HCT116 (cell line): ENCODE results near the gene ZCCHC13. TPM values are rescaled to one million over a fixed set of nuclear protein-coding genes. Genes with fewer than 3 reads are reported as not detected.

Source experiments
- CBX3 ChIP-seq: IDR thresholded peaks from 2 replicates; pipeline ENCODE4 v1.6.1; 2012; ENCODE audit warnings: low read depth
- ELF1 ChIP-seq: IDR thresholded peaks from 2 replicates; pipeline ENCODE4 v1.6.1; 2012; ENCODE audit warnings: low read depth, borderline replicate concordance
- EZH2phosphoT487 ChIP-seq: fragments of 200-600 bp; IDR thresholded peaks from 2 replicates; pipeline ENCODE4 v1.6.1; 2018; ENCODE audit warnings: antibody characterized with exemption, borderline replicate concordance
- FOSL1 ChIP-seq: IDR thresholded peaks from 2 replicates; pipeline ENCODE4 v1.6.1; 2012; ENCODE audit warnings: low read depth
- POLR2A ChIP-seq: IDR thresholded peaks from 2 replicates; pipeline ENCODE4 v1.7.0; 2011; ENCODE audit warnings: borderline replicate concordance; ENCODE audit not compliant: insufficient read depth, insufficient read length; ENCODE audit errors: extremely low read depth
- SRF ChIP-seq: IDR thresholded peaks from 2 replicates; pipeline ENCODE4 v1.6.1; 2012; ENCODE audit warnings: low read depth
- ZNF274 ChIP-seq: fragments of 200-500 bp; sonication (Bioruptor generic); IDR thresholded peaks from 2 replicates; pipeline ENCODE4 v1.6.1; 2014; ENCODE audit warnings: mild to moderate bottlenecking, low read depth, low read length, inconsistent platforms
- microRNA counts: library from miRNA; unstranded; fragments of <30 nt; microRNA quantifications from one replicate; lab custom pipeline; 2015
- microRNA-seq: library from miRNA; unstranded; fragments of <30 nt; microRNA quantifications from one replicate; pipeline ENCODE4, GENCODE V29; 2016; ENCODE audit warnings: borderline number of aligned reads
- total RNA-seq: library from RNA; stranded (reverse); gene quantifications from one replicate; pipeline ENCODE4 v1.2.1, GENCODE V29; 2021; ENCODE audit not compliant: unreplicated experiment
- TF ChIP-seq, protein P1 (sequence below), 3 experiments: fragments of 200-600 bp in 1 of 3; sonication (generic) in 1 of 3; IDR thresholded peaks in 2 of 3; conservative IDR thresholded peaks in 1 of 3; 2 replicates each; pipeline ENCODE4 v1.5.1; 2012 to 2017; ENCODE audit warnings: low read depth in 2 of 3, low read length in 2 of 3, antibody characterized with exemption in 1 of 3, borderline replicate concordance in 1 of 3, control low read depth in 1 of 3, mild to moderate bottlenecking in 1 of 3, mixed read lengths in 1 of 3, mixed run types in 1 of 3, moderate library complexity in 1 of 3; ENCODE audit not compliant: insufficient read depth in 1 of 3

The ZCCHC13 gene
- total RNA-seq, 1 experiment from 2014 or later, result not detected

DNA sequence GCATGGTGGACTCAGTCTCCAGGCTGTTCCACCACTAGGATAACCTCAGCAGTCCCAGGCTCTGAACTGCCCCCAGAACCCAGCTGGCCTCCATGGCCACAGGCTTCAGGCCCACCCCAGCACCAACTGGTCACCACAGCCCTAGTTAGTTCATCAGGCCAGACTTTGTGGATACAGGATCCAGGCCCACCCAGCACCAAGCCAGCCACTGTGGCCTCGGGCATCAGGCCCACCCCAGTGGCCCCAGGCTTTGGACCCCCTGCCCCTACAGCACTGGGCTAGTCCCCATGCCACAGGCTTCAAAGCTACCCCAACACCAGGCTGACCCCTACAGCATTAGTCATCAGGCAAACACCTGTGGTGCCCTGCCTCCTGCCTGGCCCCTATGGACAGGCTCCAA lies 50.0 kb downstream of the ZCCHC13 start (continued):
- TF ChIP-seq, protein P1, sequence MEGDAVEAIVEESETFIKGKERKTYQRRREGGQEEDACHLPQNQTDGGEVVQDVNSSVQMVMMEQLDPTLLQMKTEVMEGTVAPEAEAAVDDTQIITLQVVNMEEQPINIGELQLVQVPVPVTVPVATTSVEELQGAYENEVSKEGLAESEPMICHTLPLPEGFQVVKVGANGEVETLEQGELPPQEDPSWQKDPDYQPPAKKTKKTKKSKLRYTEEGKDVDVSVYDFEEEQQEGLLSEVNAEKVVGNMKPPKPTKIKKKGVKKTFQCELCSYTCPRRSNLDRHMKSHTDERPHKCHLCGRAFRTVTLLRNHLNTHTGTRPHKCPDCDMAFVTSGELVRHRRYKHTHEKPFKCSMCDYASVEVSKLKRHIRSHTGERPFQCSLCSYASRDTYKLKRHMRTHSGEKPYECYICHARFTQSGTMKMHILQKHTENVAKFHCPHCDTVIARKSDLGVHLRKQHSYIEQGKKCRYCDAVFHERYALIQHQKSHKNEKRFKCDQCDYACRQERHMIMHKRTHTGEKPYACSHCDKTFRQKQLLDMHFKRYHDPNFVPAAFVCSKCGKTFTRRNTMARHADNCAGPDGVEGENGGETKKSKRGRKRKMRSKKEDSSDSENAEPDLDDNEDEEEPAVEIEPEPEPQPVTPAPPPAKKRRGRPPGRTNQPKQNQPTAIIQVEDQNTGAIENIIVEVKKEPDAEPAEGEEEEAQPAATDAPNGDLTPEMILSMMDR (IDR thresholded peaks at IDR 0.05 in 2 of 3, conservative IDR thresholded peaks at IDR 0.05 in 1 of 3; ENCODE audit: borderline replicate concordance in 1 of 3, insufficient read depth in 1 of 3, low read depth in 2 of 3, low read length in 2 of 3), result no peak
- TF ChIP-seq ZNF274 (no peak), ELF1 (no peak), CBX3 (no peak), EZH2phosphoT487 (no peak), POLR2A (no peak), SRF (no peak), FOSL1 (no peak)

MicroRNAs within 50 kb of the gene (microRNA counts, 767-probe panel; counts per million panel counts)
- microRNA hsa-miR-374a-5p (lab: Ali Mortazavi, UCI) (21,881 counts per million, percentile 52 among the panel's probes with 10 or more counts), microRNA hsa-miR-545-3p (lab: Ali Mortazavi, UCI) (not detected)

Small RNA genes within 50 kb of the gene (microRNA-seq; reads per million reads assigned to microRNA genes)
- 405 reads per million, percentile 74 among the genes with 10 or more reads in this experiment for gene MIR374A
- gene MIR545, result 1.6 reads per million

Other genes starting within 250 kb of the ZCCHC13 start
- 0.32 TPM for gene SLC16A2, start 117.3 kb downstream of the ZCCHC13 start, total RNA-seq